NB4 (cell line): ENCODE data around the gene FIP1L1.

Experiments
- POLR2A ChIP-seq: IDR thresholded peaks from 2 replicates; pipeline ENCODE4 v1.6.1; 2011; ENCODE audit warnings: mild to moderate bottlenecking; ENCODE audit not compliant: insufficient read length; ENCODE audit errors: extremely low read depth
- TF ChIP-seq, protein P1 (sequence below): IDR thresholded peaks from one replicate; pipeline ENCODE4 v1.5.1; 2012; ENCODE audit warnings: low read depth, low read length

DNA sequence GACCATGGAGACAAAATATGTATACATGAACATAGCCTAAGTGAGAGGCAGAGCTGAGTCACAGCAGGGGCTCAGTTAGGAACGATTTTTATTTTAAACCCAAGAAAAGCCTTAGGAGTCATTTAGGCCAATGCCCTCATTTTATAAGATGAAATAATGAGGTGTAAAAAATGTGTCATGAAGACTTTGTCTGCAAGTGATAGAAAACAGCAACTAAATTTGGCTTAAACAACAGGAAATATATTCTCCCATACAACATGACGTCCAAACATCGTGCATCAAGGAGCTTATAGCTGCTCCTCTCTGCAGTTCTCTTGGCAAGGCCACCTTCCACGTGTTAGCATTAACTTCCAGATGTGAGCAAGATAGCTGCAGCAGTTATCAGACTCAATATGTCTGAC, 28.4 kb upstream of the FIP1L1 start:
- TF ChIP-seq, protein P1, sequence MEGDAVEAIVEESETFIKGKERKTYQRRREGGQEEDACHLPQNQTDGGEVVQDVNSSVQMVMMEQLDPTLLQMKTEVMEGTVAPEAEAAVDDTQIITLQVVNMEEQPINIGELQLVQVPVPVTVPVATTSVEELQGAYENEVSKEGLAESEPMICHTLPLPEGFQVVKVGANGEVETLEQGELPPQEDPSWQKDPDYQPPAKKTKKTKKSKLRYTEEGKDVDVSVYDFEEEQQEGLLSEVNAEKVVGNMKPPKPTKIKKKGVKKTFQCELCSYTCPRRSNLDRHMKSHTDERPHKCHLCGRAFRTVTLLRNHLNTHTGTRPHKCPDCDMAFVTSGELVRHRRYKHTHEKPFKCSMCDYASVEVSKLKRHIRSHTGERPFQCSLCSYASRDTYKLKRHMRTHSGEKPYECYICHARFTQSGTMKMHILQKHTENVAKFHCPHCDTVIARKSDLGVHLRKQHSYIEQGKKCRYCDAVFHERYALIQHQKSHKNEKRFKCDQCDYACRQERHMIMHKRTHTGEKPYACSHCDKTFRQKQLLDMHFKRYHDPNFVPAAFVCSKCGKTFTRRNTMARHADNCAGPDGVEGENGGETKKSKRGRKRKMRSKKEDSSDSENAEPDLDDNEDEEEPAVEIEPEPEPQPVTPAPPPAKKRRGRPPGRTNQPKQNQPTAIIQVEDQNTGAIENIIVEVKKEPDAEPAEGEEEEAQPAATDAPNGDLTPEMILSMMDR: no peak
- TF ChIP-seq POLR2A: no peak
